ENCODE measurements around the gene MCUR1.
"Not testable (repeated sequence)": the region's sequence is repeated elsewhere in the genome, so short reads cannot be mapped to it uniquely, and the experiment has no call there.

MCUR1 gene

GRCh38 chr6:13772358-13773030 lies 41.9 kb downstream of the MCUR1 start:
- DNase-seq: not testable (repeated sequence)

DNA sequence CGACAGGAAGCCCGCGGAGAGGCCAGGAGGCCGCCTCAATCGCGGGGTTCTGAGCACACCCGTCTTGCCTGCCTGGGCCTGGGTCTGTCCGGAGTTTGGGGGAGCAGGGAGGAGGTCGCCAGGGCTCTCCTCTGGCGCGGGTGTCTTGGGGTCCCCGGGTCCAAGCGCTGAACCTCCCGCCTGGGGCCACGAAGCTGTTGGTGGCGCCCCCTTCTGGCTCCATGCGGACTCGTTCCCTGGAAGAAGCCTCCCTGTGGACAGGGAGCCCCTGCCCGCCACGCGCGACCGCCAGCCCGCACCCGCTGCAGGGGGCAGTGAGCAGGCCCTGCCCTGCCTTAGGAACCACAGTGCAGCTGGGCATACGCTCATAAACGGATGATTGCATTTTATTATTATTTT lies 44.7 kb downstream of the MCUR1 start:
- no peak for DNase-seq

GRCh38 chr6:13769034-13769654 lies 45.2 kb downstream of the MCUR1 start:
- DNase-seq: no peak

- DNase-seq: no peak
Measured at GRCh38 chr6:13767121-13767808, 47.1 kb downstream of the MCUR1 start.

DNA sequence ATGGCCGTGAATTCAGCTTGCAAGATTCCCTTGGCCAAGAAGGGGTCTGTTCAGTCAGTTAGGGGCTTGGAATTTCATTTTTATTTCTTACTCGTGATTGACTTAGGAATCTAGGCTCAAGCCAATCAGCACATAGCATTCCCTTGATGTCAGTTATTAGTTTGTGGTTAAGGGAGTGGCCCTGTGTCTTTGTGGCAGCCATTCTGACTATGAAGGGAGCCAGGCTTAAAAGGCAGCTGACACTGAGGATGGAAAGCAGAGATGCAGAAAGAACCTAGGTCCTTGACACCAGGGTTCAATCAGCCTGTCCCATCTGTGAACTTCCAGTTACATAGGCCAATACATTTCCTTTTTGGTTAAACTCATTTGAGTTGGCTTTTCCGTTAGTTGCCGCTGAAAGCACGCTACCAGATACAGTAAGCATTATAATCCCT lies 48.1 kb downstream of the MCUR1 start:
- no peak for DNase-seq

DNA sequence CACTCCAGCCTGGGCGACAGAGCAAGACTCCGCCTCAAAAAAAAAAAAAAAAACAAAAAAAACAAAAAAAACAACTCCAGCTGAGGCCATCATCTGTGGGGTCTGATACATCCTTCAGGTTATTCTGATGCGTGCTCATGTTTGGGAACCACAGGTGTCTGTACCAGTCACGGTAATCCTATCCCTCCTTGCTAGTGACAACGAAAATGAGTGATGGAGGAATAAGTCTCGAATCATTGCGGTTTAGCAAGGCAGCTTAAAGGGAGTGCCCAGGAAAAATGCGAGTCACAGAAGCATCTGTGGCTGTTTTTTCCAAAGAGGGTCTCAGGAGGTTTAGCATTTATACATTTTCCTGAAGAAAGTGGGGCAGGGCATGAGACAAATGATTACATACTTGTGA lies 48.8 kb downstream of the MCUR1 start:
- no peak for DNase-seq

GRCh38 chr6:13764996-13765395 lies 49.4 kb downstream of the MCUR1 start:
- DNase-seq: no peak

GRCh38 chr6:13763740-13764381 lies 50.5 kb downstream of the MCUR1 start:
- no peak for DNase-seq

- no peak for DNase-seq
Measured at GRCh38 chr6:13762611-13763441, 51.5 kb downstream of the MCUR1 start.

DNA sequence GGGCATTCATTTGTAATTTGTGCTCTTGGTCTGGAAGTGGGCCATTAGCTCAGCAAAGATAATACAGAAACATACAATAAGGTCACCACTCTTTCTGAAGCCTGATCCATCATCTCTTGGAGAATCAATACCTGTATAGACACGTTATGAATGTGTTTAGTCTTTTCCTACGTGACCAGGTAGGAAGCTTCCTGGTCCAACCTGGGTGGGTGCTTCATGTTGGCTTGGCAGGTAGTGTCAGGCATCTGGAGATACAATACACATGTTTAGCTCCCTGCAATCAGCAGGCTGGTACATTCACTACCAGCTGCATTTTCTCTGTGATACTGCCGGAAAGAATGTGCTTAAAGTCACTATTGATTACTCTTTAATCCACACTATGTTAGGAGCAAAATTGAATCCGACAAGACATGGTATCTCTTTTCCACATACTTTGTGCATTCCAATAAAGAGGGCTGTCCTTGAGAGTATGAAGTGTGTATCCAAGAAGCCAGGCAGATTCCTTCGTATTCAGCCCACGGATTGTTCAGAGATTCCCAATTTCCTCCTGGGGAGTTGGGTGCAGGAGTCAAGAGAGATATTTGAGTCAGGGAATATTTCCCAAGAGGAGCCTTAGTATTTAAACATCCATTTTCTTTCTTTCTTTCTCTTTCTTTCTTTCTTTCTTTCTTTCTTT lies 52.9 kb downstream of the MCUR1 start:
- no peak for DNase-seq

DNA sequence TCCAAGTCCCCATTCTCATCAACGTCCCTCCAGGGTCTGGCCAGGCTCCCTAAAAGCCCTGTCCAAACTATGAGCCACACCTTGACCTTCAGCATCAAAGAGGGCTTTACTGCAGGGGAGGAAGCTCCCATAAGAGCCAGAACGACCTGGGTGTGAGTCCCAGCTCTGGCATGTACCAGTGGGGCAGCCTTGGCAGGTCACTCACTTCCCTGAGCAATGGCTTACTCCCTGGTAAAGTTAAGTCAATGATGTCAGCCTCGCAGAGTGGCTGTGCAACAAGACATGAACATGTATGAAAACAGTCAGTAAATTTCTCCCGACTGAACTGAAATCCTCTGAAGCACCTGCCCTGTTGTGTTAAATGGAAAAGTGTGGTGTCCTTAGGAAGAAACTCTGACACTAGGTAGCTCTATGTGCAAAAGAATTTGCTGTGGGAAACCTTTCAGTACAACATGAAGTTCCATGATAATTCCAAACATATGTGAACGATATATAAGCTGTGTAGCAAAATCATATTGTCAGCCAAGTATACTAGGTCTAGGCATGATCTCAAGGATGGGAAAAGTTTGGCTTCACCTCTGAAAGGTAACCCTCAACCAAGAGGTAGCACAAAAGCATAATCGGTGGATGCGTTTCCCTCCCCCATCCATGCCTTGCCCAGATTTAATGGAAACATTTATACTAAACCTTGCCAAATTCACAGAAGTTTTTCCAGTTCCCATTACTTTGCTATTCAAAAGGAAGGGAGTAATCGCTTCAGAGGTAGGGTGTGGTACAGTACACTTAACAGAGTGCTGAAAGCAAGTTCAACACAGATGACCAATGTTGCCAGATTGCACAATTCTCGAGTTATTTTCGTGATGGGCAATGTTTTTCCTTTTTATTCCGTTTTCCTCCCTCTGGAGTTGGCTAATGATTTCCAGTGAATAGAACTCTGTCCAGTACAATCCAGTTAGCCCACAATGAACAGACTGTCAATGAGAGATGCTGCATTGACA lies 53.8 kb downstream of the MCUR1 start:
- no peak for DNase-seq

GRCh38 chr6:13759025-13759424 lies 55.3 kb downstream of the MCUR1 start:
- DNase-seq: no peak

- no peak for DNase-seq
Measured at GRCh38 chr6:13754644-13755043, 59.7 kb downstream of the MCUR1 start.

DNA sequence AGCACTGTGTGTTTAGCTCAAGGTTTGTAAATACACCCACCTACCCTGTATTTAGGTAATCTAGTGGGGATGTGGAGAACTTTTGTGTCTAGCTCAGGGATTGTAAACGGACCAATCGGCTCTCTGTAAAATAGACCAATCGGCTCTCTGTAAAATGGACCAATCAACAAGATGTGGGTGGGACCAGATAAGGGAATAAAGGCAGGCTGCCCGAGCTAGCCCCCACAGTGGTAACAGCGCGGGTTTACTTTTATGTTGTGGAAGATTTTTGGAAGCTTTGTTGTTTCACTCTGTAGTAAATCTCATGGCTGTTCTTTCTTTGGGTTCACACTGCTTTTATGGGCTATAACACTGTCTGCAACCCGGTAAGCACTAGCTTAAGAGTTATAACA lies 70.6 kb downstream of the MCUR1 start:
- no peak for DNase-seq

DNA sequence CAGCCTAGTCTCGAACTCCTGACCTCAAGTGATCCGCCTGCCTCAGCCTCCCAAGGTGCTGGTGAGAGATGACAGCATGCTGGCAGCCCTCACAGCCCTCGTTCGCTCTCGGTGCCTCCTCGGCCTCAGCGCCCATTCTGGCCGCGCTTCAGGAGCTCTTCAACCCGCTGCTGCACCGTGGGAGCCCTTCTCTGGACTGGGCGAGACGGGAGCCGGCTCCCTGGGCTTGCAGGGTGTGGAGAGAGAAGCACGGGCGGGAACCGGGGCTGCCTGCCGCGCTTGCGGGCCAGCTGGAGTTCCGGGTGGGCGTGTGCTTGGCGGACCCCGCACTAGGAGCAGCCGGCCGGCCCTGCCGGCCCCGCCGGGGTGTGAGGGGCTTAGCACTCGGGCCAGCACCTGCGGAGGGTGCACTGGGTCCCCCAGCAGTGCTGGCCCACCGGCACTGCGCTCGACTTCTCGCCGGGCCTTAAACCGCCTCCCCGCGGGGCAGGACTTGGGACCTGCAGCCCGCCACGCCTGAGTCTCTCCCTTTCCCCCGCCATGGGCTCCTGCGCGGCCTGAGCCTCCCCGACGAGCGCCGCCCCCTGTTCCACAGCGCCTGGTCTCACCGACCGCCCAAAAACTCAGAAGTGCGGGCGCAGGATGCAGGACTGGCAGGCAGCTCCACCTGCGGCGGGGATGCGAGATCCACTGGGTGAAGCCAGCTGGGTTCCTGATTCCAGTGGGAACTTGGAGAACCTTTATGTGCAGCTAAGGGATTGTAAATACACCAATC lies 71.2 kb downstream of the MCUR1 start:
- DNase-seq: no peak

- DNase-seq: no peak
Measured at GRCh38 chr6:13741365-13741764, 73.0 kb downstream of the MCUR1 start.
